ENCODE measurements around the gene SPSB2.
"Not testable (repeated sequence)": the region's sequence is repeated elsewhere in the genome, so short reads cannot be mapped to it uniquely, and the experiment has no call there.

SPSB2 gene

GRCh38 chr12:6869049-6870021, 3.8 kb downstream of the SPSB2 start:
- peak; percentile 99 for DNase-seq

GRCh38 chr12:6868211-6869048, 4.7 kb downstream of the SPSB2 start:
- peak; percentile 87 for DNase-seq

GRCh38 chr12:6867413-6868210, 5.5 kb downstream of the SPSB2 start, which contains the start of gene TPI1:
TPI1 (plus strand) TSS chr12:6867531; CDS start chr12:6867567, 36 bp downstream.
- peak; percentile 99 for DNase-seq

- no peak for DNase-seq
Observed at GRCh38 chr12:6866920-6867412, 6.1 kb downstream of the SPSB2 start.

- DNase-seq: no peak
Observed at GRCh38 chr12:6866163-6866919, 6.8 kb downstream of the SPSB2 start.

GRCh38 chr12:6865307-6865706, 7.8 kb downstream of the SPSB2 start:
- not testable (repeated sequence) for DNase-seq

GRCh38 chr12:6863586-6864321, 9.3 kb downstream of the SPSB2 start:
- DNase-seq: no peak

- DNase-seq: no peak
Observed at GRCh38 chr12:6863033-6863432, 10.1 kb downstream of the SPSB2 start.

- DNase-seq: no peak
Observed at GRCh38 chr12:6861391-6861790, 11.7 kb downstream of the SPSB2 start.

GRCh38 chr12:6860942-6861341, 12.2 kb downstream of the SPSB2 start:
- DNase-seq: no peak

GRCh38 chr12:6860116-6860515, 13.0 kb downstream of the SPSB2 start:
- no peak for DNase-seq

GRCh38 chr12:6858799-6859198, 14.3 kb downstream of the SPSB2 start:
- no peak for DNase-seq

- no peak for DNase-seq
Observed at GRCh38 chr12:6855322-6855721, 17.8 kb downstream of the SPSB2 start.

GRCh38 chr12:6854036-6854435, 19.1 kb downstream of the SPSB2 start:
- no peak for DNase-seq

- DNase-seq: no peak
Observed at GRCh38 chr12:6853626-6854025, 19.5 kb downstream of the SPSB2 start.

GRCh38 chr12:6852651-6853354, 20.3 kb downstream of the SPSB2 start:
- DNase-seq: peak; percentile 100

GRCh38 chr12:6851921-6852650, 21.0 kb downstream of the SPSB2 start, which contains the start of gene USP5:
USP5 (plus strand) TSS chr12:6852150; CDS start chr12:6852180, 30 bp downstream.
- peak; percentile 100 for DNase-seq

- DNase-seq: peak; percentile 100
Observed at GRCh38 chr12:6851153-6851920, 21.8 kb downstream of the SPSB2 start, which contains the start of gene CDCA3. CDCA3 (minus strand) TSS chr12:6851286; CDS start chr12:6850952, 334 bp downstream.

GRCh38 chr12:6850796-6851152, 22.3 kb downstream of the SPSB2 start:
- no peak for DNase-seq
